GM23338 (cell line): Measurements from ENCODE around the gene ZSCAN31.

ENCODE experiments used
- EZH2 ChIP-seq: fragments of 200-600 bp; sonication (generic); IDR thresholded peaks from one replicate; pipeline ENCODE4 v1.8.0; 2017; ENCODE audit warnings: antibody characterized with exemption, mild to moderate bottlenecking, low read depth; ENCODE audit not compliant: unreplicated experiment
- POLR2AphosphoS5 ChIP-seq: IDR thresholded peaks from 2 replicates; pipeline ENCODE4 v1.6.1; 2016; ENCODE audit warnings: antibody characterized with exemption, low read depth
- TF ChIP-seq, protein P1 (sequence below), 2 experiments: fragments of 200-600 bp in 1 of 2; sonication (generic) in 1 of 2; conservative IDR thresholded peaks; 2 replicates each; pipeline versions ENCODE4 v1.5.1 to v1.6.1; 2016 to 2017; ENCODE audit warnings: antibody characterized with exemption in 2 of 2, low read depth in 2 of 2, mild to moderate bottlenecking in 2 of 2, moderate library complexity in 1 of 2

DNA sequence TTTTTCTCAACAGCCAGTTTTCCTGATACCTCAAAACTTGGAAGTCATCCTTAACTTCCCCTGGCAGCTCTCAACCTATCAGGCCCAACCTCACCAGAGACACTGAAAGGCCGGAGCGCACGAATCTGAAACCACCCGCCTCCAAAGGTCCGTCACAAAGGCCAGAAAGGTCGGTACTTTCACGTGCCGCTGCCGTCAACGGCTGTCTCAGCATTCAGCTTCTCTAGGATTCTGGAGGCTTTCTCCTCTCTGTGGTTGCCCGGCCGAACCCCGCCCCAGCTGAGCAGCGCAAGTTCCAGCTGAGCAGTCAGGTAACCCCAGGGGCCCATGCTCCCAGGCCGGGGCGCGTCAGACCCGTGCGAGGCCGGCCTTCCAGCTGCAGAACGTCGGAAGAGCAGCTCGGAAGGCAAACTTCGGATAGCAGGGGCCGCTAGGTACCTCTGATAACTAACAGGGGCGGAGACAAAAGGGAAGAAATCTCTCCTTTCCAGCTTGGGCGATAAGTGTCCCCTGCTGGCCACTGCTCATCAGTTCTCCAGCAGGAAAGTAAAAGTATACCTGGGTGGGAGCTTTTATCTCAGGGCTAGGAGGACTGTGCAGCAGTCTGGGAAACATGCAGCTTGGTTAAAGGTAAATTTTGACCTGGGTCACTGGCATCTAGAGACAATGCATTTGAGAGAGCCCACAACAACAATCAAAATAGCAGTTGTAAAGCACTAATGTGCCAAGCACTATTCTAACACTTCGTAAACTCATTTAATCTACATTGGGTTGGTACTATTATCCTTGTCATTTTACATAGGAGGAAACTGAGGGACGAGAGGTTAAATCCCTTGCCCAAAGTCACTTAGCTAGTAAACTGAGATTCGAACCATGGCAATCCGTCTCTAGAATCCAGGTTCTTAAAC is 47.5 kb upstream of the ZSCAN31 start:
- TF ChIP-seq POLR2AphosphoS5 (peak; percentile 70), EZH2 (no peak)
- TF ChIP-seq, protein P1, sequence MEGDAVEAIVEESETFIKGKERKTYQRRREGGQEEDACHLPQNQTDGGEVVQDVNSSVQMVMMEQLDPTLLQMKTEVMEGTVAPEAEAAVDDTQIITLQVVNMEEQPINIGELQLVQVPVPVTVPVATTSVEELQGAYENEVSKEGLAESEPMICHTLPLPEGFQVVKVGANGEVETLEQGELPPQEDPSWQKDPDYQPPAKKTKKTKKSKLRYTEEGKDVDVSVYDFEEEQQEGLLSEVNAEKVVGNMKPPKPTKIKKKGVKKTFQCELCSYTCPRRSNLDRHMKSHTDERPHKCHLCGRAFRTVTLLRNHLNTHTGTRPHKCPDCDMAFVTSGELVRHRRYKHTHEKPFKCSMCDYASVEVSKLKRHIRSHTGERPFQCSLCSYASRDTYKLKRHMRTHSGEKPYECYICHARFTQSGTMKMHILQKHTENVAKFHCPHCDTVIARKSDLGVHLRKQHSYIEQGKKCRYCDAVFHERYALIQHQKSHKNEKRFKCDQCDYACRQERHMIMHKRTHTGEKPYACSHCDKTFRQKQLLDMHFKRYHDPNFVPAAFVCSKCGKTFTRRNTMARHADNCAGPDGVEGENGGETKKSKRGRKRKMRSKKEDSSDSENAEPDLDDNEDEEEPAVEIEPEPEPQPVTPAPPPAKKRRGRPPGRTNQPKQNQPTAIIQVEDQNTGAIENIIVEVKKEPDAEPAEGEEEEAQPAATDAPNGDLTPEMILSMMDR (conservative IDR thresholded peaks at IDR 0.05; ENCODE audit: low read depth in 2 of 2): peak; percentile 62
